Caki2 (cell line): Measurements from ENCODE around the gene NPHP1. TPM values are rescaled to one million over a fixed set of nuclear protein-coding genes. Genes with fewer than 3 reads are reported as not detected.
A peak's percentile ranks its signal among the peaks of the same experiment; 100 is the strongest.
"Not testable (repeated sequence)": the region's sequence is repeated elsewhere in the genome, so short reads cannot be mapped to it uniquely, and the experiment has no call there.

ENCODE experiments used
- DNase-seq: peaks from one replicate; pipeline ENCODE4 v3.0.0-alpha.2; 2015; ENCODE audit warnings: low read depth
- in situ Hi-C: cut with HindIII; loops from 2 replicates; pipeline ENCODE4 v1.10.0; 2016; ENCODE audit warnings: low sequenced_read_pairs, low pct_unique_long_range_greater_than_20kb, mixed read lengths
- total RNA-seq: library from RNA; depleted of rRNA; stranded (reverse); fragments of >200 nt; shearing (Covaris generic); gene quantifications from 2 replicates; pipeline ENCODE4 v1.2.3, GENCODE V29; 2014; ENCODE audit warnings: low replicate concordance; rRNA removed

Gene NPHP1
- total RNA-seq, result 4.9 and 29.2 TPM in 2 replicates

DNA sequence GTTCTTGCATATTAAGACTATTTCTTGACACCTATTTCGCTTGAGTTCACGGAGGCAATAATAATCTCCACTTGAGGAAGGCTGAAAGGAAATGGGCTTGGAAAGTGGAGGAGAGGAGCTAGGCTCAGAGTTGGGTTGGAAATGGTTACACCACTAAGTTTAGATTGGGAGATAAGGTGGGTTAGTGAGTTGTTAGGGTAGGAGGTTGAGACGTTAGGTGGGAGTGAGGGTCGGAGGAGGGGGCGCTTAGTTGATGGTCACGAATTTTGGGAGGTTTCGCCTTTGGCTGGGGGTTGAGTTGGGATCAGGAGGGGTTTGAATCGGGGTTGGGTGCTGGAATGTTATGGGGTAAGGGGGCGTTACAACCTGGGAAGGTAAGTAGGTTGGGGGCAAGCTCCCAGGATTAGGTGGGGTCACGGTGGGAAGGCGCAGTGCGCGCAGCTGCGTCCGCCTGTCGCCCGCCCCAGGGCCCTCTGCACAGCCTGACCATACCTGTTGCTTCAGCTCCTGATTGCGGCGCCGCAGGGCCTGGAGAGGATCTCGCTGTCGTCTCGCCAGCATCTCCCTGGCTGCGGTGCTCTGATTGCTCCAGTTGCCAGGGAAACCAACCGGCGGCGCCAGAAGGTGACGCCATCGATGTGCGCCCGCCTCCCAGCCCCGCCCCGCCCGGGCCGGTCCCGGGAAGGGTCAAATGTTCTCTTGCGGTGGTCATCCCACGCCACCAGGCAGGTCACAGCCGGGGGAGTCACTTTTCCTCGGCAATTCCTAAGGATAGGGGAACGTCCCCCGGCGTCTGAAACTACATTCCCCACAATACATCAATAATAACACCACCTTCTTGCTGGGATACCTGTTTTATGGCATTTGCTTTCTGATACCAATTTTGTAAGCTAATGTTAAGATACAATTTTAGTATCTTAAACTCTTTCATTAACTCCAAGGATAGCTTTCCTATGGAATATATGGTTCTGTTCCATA is at the start of gene NPHP1:
TSS of gene NPHP1 (minus strand) at position 606 of the 978 bp plus-strand sequence. CDS start at position 561, 45 bp downstream.
- DNase-seq, result peak; percentile 82
- in situ Hi-C loops, result no loop called here

DNA sequence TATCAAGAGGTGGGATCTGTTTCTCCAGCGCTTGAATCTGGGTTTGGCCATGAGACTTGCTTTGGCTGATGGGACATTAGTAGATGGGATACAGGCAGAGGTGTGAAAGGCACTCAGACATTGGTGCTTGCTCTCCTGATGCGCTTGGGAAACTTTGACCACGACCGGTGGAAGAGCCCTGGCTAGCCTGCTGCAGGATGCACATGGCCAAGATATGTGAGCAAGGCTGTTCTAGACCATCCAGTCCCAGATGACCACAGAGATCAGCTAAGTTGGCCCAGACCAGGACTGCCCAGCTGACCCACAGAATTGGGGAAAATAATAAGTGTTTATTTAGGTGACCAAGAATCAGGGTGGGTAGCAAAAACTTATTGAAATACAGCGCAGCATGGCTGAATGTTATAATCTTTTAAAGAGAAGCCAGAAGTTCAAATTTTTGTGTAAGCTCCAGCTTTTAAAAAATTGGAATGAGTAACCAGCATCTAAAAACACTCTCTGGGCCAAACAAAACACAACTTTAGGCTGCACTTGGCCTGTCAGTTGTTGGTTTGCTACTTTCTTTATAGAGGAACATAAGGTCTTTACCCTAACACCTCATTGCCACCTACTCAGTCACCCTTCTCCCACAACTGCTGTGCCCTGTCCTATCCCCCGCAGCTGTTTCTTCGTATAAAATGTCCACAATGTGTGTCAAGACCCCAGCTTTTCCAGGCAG is 43.4 kb upstream of the NPHP1 start:
- DNase-seq, in situ Hi-C loops: not testable (repeated sequence)

DNA sequence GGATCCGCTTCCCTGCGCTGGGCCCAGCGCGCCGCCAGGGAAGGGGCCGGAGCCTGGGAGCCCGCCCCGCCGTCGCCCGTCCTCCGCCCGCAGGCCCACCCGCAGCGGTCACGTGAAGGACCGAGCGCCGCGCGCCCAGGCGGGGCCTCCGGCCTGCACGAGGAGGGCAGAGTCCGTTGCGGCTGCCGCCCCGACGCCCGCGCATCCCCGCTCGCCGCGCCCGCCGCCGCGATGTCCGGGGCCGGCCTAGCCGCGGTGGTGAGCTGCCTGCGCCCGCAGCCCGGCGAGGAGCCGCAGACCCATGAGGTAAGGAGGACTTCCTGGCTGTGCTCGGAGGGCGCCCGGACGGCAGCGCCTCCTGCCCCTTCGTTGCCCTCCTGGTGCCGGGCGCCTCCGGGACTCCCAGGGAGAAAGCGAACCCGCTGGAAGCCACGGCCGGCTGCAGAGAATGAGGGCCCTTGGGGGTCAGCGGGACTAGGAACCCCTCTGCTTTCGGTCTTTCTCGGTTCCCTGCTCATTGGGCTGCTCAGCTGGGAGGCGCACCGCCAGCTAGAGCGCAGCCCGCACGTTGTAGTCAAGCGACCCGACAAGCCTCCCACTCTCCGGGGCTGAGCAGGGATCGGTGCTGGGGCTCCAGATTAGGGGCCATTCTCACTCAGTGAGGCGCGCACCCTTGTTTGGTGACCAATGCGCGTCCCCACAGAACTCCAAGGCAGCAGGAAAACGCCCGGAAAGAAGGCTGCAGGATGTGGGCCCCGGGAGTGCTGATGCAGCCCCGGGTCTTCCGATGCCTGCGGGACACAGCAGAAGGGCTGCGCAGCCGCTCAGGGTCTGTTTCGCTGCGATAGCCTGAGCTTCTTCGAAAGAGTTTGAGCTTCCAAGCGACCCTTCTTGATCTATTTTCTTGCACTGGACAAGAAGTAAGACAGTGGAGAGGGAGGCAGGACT is 40.9 kb upstream of the NPHP1 start:
- in situ Hi-C loops, DNase-seq: not testable (repeated sequence)

DNA sequence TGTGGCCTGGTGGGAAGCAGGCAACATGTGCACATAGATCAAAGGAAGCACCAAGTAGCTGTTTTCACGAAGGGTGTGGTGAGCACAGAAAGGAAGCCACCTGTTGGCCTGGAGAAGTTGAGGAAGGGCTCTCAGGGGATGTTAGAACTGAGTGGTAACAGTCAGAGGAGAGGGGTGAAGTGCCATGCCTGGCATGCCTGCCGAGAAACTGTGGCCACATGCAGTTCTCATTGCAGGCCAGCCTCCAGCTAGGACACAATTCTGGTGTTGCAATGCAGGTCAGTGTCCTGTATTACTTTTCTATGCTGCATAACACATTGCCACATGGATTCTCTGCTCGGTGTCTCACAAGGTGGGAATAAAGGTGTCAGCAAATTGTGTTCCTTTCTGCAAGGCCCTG is 38.5 kb upstream of the NPHP1 start:
- DNase-seq, in situ Hi-C loops: not testable (repeated sequence)

DNA sequence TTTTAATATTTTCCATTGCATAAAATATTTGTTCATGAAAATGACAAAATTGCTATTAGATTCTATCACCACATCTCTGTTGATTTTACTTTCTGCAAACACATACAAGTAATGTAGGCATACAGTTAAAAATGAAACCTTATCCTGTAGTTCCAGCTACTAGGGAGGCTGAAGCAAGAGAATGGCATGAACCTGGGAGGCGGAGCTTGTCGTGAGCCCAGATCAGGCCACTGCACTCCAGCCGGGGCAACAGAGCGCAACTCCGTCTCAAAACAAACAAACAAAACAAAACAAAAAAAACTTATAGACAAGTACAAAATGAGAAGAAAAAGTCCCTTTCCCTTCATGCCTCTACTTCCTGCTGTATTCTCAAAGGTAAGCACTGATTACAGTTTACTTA is 29.7 kb upstream of the NPHP1 start:
- DNase-seq, in situ Hi-C loops: not testable (repeated sequence)

DNA sequence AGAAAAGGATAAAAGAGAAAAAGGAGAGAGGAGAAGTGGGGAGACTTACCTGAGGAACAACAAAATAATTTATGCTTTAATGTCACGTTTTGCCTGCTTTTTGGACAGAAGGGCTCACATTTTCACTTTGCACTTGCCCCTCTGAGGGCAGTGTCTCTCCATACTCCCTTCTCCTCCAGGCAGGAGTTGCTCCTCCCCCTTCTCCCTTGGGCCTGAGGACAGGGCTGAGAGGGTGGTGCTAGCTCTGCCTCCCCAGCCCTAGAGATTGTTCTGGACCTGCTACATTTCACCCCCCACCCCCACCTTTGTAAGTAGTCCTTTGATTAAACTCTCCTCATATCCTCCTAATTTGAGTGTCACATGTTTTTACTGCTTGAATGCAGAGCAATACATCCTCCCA is 25.1 kb upstream of the NPHP1 start:
- DNase-seq, in situ Hi-C loops: not testable (repeated sequence)

DNA sequence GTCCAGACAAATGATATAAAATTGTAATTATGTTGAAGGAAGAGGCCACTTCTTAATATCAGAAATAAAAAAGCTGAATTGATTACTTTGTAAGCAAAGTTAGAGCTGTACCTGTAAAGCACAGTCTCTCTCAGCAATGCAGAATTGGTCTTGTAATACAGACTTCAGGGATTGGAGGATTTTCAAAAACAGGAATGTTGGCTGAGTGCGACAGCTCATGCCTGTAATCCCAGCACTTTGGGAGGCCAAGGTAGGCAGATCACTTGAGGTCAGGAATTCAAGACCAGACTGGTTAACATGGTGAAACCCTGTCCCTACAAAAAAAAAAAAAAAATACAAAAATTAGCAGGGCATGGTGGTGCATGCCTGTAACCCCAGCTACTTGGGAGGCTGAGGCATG is 17.8 kb upstream of the NPHP1 start:
- in situ Hi-C loops, DNase-seq: not testable (repeated sequence)

DNA sequence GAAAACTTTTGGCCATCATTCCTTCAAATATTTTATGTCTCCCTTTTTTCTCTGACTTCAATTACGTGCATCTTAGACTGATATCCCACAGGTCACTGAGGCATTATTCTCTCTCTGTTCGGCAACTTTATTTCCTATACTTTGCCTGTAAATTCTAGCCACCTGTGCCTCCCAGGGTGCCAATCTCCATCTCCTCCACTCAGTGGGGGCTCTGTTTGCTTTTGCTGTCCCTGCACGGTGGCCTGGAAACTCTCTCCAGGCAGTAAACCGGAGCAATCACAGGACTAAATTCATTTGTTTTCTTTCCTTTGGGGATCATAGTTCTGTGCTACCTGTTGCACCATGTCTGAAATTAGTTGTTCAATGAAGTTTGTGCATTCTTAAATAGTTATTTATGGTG is 17.1 kb upstream of the NPHP1 start:
- DNase-seq, result no peak
- in situ Hi-C loops, result no loop called here

DNA sequence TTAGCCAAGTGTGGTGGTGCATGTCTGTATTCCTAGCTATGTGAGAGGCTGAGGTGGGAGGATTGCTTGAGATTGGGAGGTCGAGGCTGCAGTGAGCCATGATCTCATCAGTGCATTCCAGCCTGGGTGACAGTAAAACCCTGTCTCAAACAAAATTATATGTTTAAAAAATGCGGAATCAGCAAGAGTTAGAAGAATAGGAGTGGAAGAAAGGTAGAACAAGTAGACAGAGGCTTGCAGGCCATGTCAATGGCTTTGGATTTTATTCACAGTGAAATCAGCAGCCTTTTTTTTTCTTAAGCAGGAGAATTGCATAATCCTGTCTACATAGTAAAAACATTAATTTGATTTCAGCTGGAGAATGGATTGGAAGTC is 15.4 kb upstream of the NPHP1 start:
- in situ Hi-C loops, result no loop called here
- no peak for DNase-seq

DNA sequence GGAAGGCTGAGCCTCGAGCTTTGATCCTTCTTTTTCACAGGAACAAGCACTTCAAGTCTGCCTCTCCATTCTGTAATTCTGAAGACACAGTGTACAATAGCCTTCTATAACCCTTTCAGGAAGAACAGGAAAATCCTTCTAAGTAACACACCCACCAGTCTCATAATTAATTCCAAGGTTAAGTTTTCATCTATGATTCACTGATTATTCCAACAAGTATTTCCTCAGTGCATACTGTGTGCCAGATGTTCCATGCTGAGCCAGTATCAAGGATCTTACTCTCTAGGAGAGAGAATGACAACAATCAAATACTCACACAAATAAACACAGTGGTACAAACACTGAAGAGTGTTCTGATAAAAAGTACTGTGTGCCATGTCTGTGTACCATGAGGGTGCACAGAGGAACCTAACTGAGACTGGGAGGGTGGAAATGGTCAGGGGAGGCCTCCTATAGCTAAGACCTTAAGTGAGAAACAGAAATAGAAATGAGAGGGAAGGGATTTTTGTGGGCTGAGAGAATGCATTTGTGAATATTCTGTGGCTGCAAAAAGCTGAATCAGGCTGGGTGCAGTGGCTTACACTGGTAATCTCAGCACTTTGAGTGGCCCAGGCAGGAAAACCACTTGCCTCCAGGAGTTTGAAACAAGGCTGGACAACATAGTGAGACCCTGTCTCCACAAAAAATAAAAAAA is 14.8 kb upstream of the NPHP1 start:
- no peak for DNase-seq
- in situ Hi-C loops, result no loop called here

DNA sequence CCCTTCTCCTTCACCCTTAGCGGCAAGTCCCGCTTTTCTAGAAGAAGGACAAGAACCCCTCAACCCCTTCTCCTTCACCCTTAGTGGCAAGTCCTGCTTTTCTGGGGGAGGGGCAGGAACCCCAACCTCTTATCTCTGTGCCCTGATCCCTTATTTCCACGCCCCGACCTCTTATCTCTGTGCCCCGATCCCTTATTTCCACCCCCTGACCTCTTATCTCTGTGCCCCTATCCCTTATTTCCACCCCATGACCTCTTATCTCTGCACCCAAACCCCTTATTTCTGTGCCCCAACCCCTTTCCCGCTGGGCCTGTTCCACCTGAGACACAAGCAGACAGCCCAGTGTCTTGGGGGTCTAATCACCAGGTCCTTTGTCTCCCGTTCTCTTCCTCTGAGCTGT is 14.1 kb upstream of the NPHP1 start:
- in situ Hi-C loops, DNase-seq: not testable (repeated sequence)

DNA sequence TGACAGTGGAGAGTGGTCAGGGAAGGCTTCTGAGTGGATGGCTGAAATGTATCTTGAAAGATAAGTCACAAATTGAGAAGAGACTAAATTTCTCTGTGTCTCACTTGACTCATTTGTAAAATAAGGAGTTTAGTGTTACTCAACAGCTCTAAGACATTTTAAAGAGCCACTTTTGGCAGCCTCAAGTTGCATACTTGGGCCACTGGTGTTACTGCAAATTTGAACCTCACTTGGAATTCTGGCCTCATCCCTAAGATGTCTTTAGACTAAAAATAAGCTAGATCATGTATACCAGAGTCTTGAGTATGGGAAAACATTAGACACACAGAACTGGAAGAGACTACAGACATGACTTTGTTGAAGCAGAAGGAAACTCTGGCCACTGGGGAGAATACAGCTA is 12.0 kb upstream of the NPHP1 start:
- DNase-seq, result no peak
- in situ Hi-C loops, result no loop called here

DNA sequence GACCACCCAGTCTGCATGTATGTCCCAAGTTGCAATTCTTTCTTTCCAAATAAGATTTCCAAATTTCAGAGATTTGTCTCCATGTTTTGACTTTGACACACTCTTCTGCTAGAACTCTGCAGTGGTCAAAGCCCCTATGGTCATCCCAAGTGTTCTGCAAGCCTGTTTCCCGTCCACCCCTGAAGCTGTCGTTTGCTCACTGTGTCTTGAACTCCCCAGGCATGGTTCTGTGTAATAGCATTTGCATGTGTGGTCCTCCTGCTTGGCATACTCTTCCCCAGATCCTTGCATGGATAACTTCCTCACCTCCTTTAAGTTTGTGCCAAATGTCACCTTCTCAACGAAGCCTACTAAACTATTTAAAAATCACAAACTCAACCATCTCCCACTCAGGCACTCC is 11.4 kb upstream of the NPHP1 start:
- DNase-seq, result no peak
- in situ Hi-C loops, result no loop called here

DNA sequence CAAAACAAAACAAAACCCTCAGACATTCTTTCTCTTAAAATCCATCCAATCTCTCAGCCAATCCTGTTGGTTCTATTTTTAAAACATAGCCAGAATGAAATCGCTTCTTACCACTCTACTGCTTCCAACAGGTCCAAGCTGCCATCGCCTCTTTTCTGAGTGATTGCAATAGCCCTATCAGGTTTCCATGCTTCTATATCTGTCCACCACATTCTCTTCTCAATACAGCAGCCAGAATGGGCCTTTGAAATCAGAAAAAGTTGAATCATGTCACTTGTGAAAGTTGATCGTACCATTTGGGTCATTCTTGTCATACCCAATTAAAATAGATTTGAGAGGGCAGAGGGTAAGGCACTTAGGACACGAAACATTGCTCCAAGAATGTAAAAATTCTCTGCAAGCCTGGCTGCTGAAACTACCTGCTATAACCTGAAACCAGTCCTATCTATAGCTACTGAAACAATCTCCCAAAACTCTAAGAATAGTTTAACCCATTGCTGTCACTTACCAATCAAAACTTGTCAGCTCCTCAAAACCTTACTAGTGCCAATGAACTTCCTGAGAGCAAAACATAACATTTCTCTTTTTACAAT is 10.8 kb upstream of the NPHP1 start:
- in situ Hi-C loops, result no loop called here
- no peak for DNase-seq

DNA sequence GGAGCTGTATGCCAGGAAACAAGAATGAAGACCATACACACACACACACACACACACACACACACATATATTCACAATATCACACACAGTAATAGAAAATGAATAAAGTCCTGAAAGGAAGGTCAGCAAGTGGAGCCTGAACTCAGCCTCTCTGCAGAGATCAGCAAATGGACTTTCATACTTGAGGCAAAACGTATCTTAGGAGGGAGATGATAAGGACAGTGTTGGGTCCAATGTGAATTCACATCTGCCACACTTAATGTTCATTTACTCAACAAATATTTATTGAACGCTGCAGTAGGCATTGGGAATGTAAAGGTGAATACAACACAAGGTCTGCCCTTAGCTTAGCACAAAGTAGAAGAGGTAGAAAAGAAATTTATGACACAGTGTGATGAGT is 10.3 kb upstream of the NPHP1 start:
- in situ Hi-C loops, result no loop called here
- DNase-seq, result no peak

DNA sequence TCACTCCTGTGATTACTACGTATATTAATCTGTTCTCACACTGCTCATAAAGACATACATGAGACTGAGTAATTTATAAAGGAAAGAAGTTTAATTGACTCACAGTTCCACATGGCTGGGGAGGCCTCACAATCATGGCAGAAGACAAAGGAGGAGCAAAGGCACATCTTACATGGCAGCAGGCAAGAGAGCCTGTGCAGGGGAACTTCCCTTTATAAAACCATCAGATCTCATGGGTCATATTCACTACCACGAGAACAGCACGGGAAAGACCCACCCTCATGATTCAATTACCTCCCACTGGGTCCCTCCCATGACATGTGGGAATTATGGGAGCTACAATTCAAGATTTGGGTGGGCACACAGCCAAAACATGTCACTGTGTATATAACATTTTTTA is 8.7 kb upstream of the NPHP1 start:
- DNase-seq, in situ Hi-C loops: not testable (repeated sequence)
